Loucy (cell line): ENCODE measurements around the gene UNG.

ENCODE experiments used
- EZH2phosphoT487 ChIP-seq: fragments of 200-600 bp; IDR thresholded peaks from 2 replicates; pipeline ENCODE4 v1.6.1; 2018; ENCODE audit warnings: antibody characterized with exemption, mild to moderate bottlenecking, moderate library complexity, borderline replicate concordance
- TF ChIP-seq, protein P1 (sequence below): fragments of 200-600 bp; sonication (generic); conservative IDR thresholded peaks from 2 replicates; pipeline ENCODE4 v1.5.1; 2014; ENCODE audit warnings: mild to moderate bottlenecking, antibody characterized with exemption, low read length

DNA sequence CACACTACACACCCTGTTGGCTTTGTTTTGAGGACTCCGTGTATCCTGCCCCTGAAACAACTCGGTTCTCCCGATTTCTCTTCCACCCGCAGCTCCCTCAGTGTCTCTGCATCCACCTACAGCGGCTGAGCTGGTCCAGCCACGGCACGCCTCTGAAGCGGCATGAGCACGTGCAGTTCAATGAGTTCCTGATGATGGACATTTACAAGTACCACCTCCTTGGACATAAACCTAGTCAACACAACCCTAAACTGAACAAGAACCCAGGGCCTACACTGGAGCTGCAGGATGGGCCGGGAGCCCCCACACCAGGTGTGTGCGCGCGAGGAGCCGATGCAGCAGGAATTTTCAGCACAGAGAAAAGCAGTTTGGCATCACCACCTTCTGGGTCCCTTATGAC lies 14.6 kb upstream of the UNG start:
- TF ChIP-seq, protein P1, sequence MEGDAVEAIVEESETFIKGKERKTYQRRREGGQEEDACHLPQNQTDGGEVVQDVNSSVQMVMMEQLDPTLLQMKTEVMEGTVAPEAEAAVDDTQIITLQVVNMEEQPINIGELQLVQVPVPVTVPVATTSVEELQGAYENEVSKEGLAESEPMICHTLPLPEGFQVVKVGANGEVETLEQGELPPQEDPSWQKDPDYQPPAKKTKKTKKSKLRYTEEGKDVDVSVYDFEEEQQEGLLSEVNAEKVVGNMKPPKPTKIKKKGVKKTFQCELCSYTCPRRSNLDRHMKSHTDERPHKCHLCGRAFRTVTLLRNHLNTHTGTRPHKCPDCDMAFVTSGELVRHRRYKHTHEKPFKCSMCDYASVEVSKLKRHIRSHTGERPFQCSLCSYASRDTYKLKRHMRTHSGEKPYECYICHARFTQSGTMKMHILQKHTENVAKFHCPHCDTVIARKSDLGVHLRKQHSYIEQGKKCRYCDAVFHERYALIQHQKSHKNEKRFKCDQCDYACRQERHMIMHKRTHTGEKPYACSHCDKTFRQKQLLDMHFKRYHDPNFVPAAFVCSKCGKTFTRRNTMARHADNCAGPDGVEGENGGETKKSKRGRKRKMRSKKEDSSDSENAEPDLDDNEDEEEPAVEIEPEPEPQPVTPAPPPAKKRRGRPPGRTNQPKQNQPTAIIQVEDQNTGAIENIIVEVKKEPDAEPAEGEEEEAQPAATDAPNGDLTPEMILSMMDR = no peak
- no peak for TF ChIP-seq EZH2phosphoT487
